IMR-90 (cell line): ENCODE measurements around the gene C1QTNF12. TPM values are rescaled to one million over a fixed set of nuclear protein-coding genes. Genes with fewer than 3 reads are reported as not detected.

Source experiments
- ATAC-seq: fragments of 200-7000 bp; cut with Tn5 transposase; 2 replicates; pipeline ENCODE4 v1.9.1; 2020; ENCODE audit warnings: low read depth, mild to moderate bottlenecking, moderate library complexity
- BruUV-seq: library from RNA; stranded (reverse); fragments of 400-500 nt; replicated peaks from 2 replicates; lab custom pipeline; 2021; lab: Mats Ljungman, UMichigan
- CTCF ChIA-PET: fragments of 300-600 bp; formaldehyde crosslinking; extraction: SDS; loops from one replicate; lab custom pipeline; 2021; ENCODE audit warnings: antibody characterized with exemption; lab: Yijun Ruan, JAX
- POLR2A ChIA-PET: fragments of 300-600 bp; sonication (Branson Sonifier 250); formaldehyde crosslinking; loops from one replicate; lab custom pipeline; 2022; ENCODE audit warnings: antibody characterized with exemption; ENCODE audit not compliant: unreplicated experiment; lab: Charles Lee
- DNase-seq: peaks from one replicate; pipeline ENCODE4 v3.0.0; 2013
- H2AFZ ChIP-seq: replicated peaks from 2 replicates; pipeline ENCODE3; 2013; ENCODE audit warnings: low read length, mild to moderate bottlenecking; ENCODE audit not compliant: poor library complexity
- H2AK5ac ChIP-seq: 2 replicates; pipeline ENCODE4 v1.6.1; 2013; ENCODE audit warnings: low read depth, low read length, inconsistent platforms
- H2AK9ac ChIP-seq: replicated peaks from 2 replicates; pipeline ENCODE3; 2013; ENCODE audit warnings: mild to moderate bottlenecking, low read depth, low read length, moderate library complexity; ENCODE audit not compliant: poor library complexity
- H2BK120ac ChIP-seq: 2 replicates; pipeline ENCODE4 v1.6.1; 2013; ENCODE audit warnings: low read depth, low read length, inconsistent platforms
- H2BK15ac ChIP-seq: 3 replicates; pipeline ENCODE4 v1.6.1; 2013; ENCODE audit warnings: low read depth, low read length, inconsistent platforms
- H2BK20ac ChIP-seq: 2 replicates; pipeline ENCODE4 v1.6.1; 2013; ENCODE audit warnings: low read depth, mild to moderate bottlenecking, inconsistent platforms, low read length, moderate library complexity
- H2BK5ac ChIP-seq: 2 replicates; pipeline ENCODE4 v1.6.1; 2013; ENCODE audit warnings: mild to moderate bottlenecking, low read depth, low read length, inconsistent platforms; ENCODE audit not compliant: poor library complexity, severe bottlenecking
- H3K14ac ChIP-seq: replicated peaks from 2 replicates; pipeline ENCODE4 v1.6.1; 2013; ENCODE audit warnings: low read depth, low read length, inconsistent platforms
- H3K18ac ChIP-seq: 2 replicates; pipeline ENCODE4 v1.6.1; 2013; ENCODE audit warnings: low read depth, low read length, control low read depth
- H3K23ac ChIP-seq: 2 replicates; pipeline ENCODE4 v1.6.1; 2013; ENCODE audit warnings: low read depth, low read length, inconsistent platforms
- H3K27ac ChIP-seq: 2 replicates; pipeline ENCODE4 v1.5.1; 2013; ENCODE audit warnings: mild to moderate bottlenecking, control low read depth, low read length; ENCODE audit not compliant: insufficient read depth
- H3K27me3 ChIP-seq: 2 replicates; pipeline ENCODE4 v1.6.1; 2013; ENCODE audit warnings: low read length; ENCODE audit not compliant: control insufficient read depth, insufficient read depth
- H3K36me3 ChIP-seq: 2 replicates; pipeline ENCODE4 v1.6.1; 2013; ENCODE audit warnings: low read length, mixed read lengths; ENCODE audit not compliant: control insufficient read depth, insufficient read depth
- H3K4ac ChIP-seq: 2 replicates; pipeline ENCODE4 v1.6.1; 2013; ENCODE audit warnings: low read depth, low read length, inconsistent platforms
- H3K4me1 ChIP-seq: 2 replicates; pipeline ENCODE4 v1.6.1; 2013; ENCODE audit warnings: low read length, mixed read lengths; ENCODE audit not compliant: control insufficient read depth, insufficient read depth
- H3K4me2 ChIP-seq: 2 replicates; pipeline ENCODE4 v1.6.1; 2013; ENCODE audit warnings: low read depth, mild to moderate bottlenecking, control low read depth, low read length, moderate library complexity
- H3K4me3 ChIP-seq: 2 replicates; pipeline ENCODE4 v1.5.1; 2013; ENCODE audit warnings: low read depth, mild to moderate bottlenecking, control low read depth, low read length, moderate library complexity; ENCODE audit not compliant: insufficient read depth
- H3K56ac ChIP-seq: 2 replicates; pipeline ENCODE4 v1.6.1; 2013; ENCODE audit warnings: low read length, inconsistent platforms; ENCODE audit not compliant: insufficient read depth; ENCODE audit errors: extremely low read depth
- H3K79me1 ChIP-seq, 2 experiments: 2 replicates each; pipeline ENCODE4 v1.6.1; 2013; ENCODE audit warnings: low read length in 2 of 2, inconsistent platforms in 1 of 2, low read depth in 1 of 2
- H3K9ac ChIP-seq: 2 replicates; pipeline ENCODE4 v1.6.1; 2013; ENCODE audit warnings: low read depth, low read length, control low read depth
- H3K9me1 ChIP-seq: 2 replicates; pipeline ENCODE4 v1.6.1; 2013; ENCODE audit warnings: low read length, inconsistent platforms; ENCODE audit not compliant: insufficient read depth
- H3K9me3 ChIP-seq: 2 replicates; pipeline ENCODE4 v1.6.1; 2013; ENCODE audit warnings: low read length; ENCODE audit not compliant: control insufficient read depth, insufficient read depth
- H4K20me1 ChIP-seq: 2 replicates; pipeline ENCODE4 v1.6.1; 2013; ENCODE audit warnings: low read length, inconsistent platforms; ENCODE audit not compliant: insufficient read depth
- H4K5ac ChIP-seq: 2 replicates; pipeline ENCODE4 v1.6.1; 2013; ENCODE audit warnings: mild to moderate bottlenecking, low read depth, low read length, control low read depth
- H4K8ac ChIP-seq, 2 experiments: 2 replicates each; pipeline ENCODE4 v1.6.1; 2013; ENCODE audit warnings: low read depth in 2 of 2, low read length in 2 of 2, control low read depth in 1 of 2, inconsistent platforms in 1 of 2
- H4K91ac ChIP-seq: 2 replicates; pipeline ENCODE4 v1.6.1; 2013; ENCODE audit warnings: low read depth, low read length, inconsistent platforms; ENCODE audit not compliant: insufficient read depth
- CTCF ChIP-seq: conservative IDR thresholded peaks from 2 replicates; pipeline ENCODE4 v1.5.1; 2012; ENCODE audit warnings: mild to moderate bottlenecking, low read depth, low read length, improper control_type of control experiment
- RCOR1 ChIP-seq: IDR thresholded peaks from 2 replicates; pipeline ENCODE4 v1.6.1; 2012; ENCODE audit warnings: mild to moderate bottlenecking, low read length, improper control_type of control experiment; ENCODE audit not compliant: insufficient replicate concordance
- SMC3 ChIP-seq: fragments of 150-350 bp; IDR thresholded peaks from 2 replicates; pipeline ENCODE4 v1.6.1; 2016; ENCODE audit warnings: low read depth, mild to moderate bottlenecking, antibody characterized with exemption, low read length, moderate library complexity
- WGBS, 2 experiments: methylation state at CpG; one replicate each; pipeline versions ENCODE4 v1.1.5 to v1.1.7; 2013; ENCODE audit warnings: missing lambda C conversion rate in 2 of 2; ENCODE audit not compliant: insufficient read length in 1 of 2; ENCODE audit errors: extremely low coverage in 2 of 2; 5-methylcytosine and 5-hydroxymethylcytosine counted together
- dilution Hi-C: fragments of 300-500 bp; cut with HindIII; formaldehyde crosslinking; loops from one replicate; pipeline ENCODE4 v1.14.3; 2018; ENCODE audit warnings: low sequenced_read_pairs; ENCODE audit not compliant: unreplicated experiment
- in situ Hi-C: fragments of 300-500 bp; cut with MboI; formaldehyde crosslinking; loops from 3 replicates; pipeline ENCODE4 v1.14.3; 2019; ENCODE audit warnings: low sequenced_read_pairs, inconsistent platforms, mixed read lengths
- intact Hi-C: fragments of 100-400 bp; cut with micrococcal nuclease; formaldehyde crosslinking; loops from 2 replicates; pipeline ENCODE4 v1.10.0; 2022
- polyA plus RNA-seq, 3 experiments: library from polyadenylated mRNA; depleted of rRNA; stranded (reverse); fragments of >200 nt; gene quantifications; 2 replicates each; pipeline ENCODE4 v1.2.3, GENCODE V29; 2012; ENCODE audit warnings: low replicate concordance in 1 of 3
- total RNA-seq: library from RNA; depleted of rRNA; stranded (reverse); fragments of >200 nt; gene quantifications from 2 replicates; pipeline ENCODE4 v1.2.3, GENCODE V29; 2012

The C1QTNF12 gene
- total and polyA plus RNA-seq, 2 of the 4 experiments (the other 2 are of a cell fraction) = 0.36 to 1.1 TPM

GRCh38 chr1:1283821-1284220, 37.3 kb upstream of the C1QTNF12 start:
- Histone ChIP-seq H2BK15ac (no peak overlapping the region), H4K91ac (no peak overlapping the region), H3K4me3 (no peak overlapping the region), H2BK20ac (no peak overlapping the region), H3K9me3 (no peaks in the 10 kb centered on the region), H4K20me1 (no peaks in the 10 kb centered on the region; the same call in 1 of the 2 replicates), H3K36me3 (no peaks in the 10 kb centered on the region), H3K18ac (no peak overlapping the region), H3K56ac (no peak overlapping the region), H2AFZ (no peak overlapping the region), H3K4me1 (peaks cover 6% of the 10 kb centered on the region; the same call in 1 of the 2 replicates), H4K5ac (no peak overlapping the region), H3K79me1 (no peaks in the 10 kb centered on the region), H3K4me2 (no peak overlapping the region), H2BK120ac (no peak overlapping the region), H3K9me1 (peaks cover 4% of the 10 kb centered on the region; the same call in 1 of the 2 replicates), H2BK5ac (no peak overlapping the region), H3K9ac (no peak overlapping the region), H2AK5ac (no peak overlapping the region), H3K27ac (no peak overlapping the region), H4K8ac (no peak overlapping the region), H3K23ac (no peak overlapping the region), H3K14ac (no peak overlapping the region), H2AK9ac (peak overlapping the region; percentile 61), H3K4ac (no peak overlapping the region), H3K27me3 (no peaks in the 10 kb centered on the region)
- POLR2A ChIA-PET = no interaction called here
- intact Hi-C loops (no loop called here), in situ Hi-C loops (no loop called here), dilution Hi-C loops (no loop called here)
- ATAC-seq = no peak
- WGBS, 2 experiments = 14% methylated on average over 1 of the region's 9 CpGs; no CpG with 5 or more reads in 1 of the 2 experiments
- CTCF ChIA-PET = no interaction called here
- TF ChIP-seq CTCF (peak; percentile 11; the same call in 1 of the 2 replicates), SMC3 (no peak), RCOR1 (no peak)
- no TSS peak for BruUV-seq
- DNase-seq = no peak
